Calu3 (cell line): ENCODE data around the gene KDF1. TPM values are rescaled to one million over a fixed set of nuclear protein-coding genes. Genes with fewer than 3 reads are reported as not detected.

Source experiments
- BruUV-seq: library from RNA; stranded (reverse); fragments of 400-500 nt; replicated peaks from 2 replicates; lab custom pipeline; 2021; lab: Mats Ljungman, UMichigan
- CTCF ChIA-PET: fragments of 300-600 bp; sonication (Branson Sonifier 250); formaldehyde crosslinking; loops from one replicate; lab custom pipeline; 2022; ENCODE audit warnings: antibody characterized with exemption; lab: Charles Lee
- DNase-seq: peaks from one replicate; pipeline ENCODE4 v3.0.0; 2022
- H3K27ac Mint-ChIP-seq: one replicate; pipeline ENCODE4 v1.8.0; 2022; ENCODE audit warnings: mixed read lengths; ENCODE audit not compliant: unreplicated experiment
- H3K27me3 Mint-ChIP-seq: one replicate; pipeline ENCODE4 v1.8.0; 2022; ENCODE audit warnings: mixed read lengths; ENCODE audit not compliant: unreplicated experiment
- H3K36me3 Mint-ChIP-seq: one replicate; pipeline ENCODE4 v1.8.0; 2022; ENCODE audit warnings: mild to moderate bottlenecking, moderate library complexity, mixed read lengths; ENCODE audit not compliant: insufficient read depth, unreplicated experiment
- H3K4me1 Mint-ChIP-seq: one replicate; pipeline ENCODE4 v1.8.0; 2022; ENCODE audit warnings: mild to moderate bottlenecking, low read depth, mixed read lengths; ENCODE audit not compliant: unreplicated experiment
- H3K4me3 Mint-ChIP-seq: one replicate; pipeline ENCODE4 v1.8.0; 2022; ENCODE audit warnings: mild to moderate bottlenecking, low read depth, moderate library complexity, mixed read lengths; ENCODE audit not compliant: unreplicated experiment
- H3K9me3 Mint-ChIP-seq: one replicate; pipeline ENCODE4 v1.8.0; 2022; ENCODE audit warnings: low read depth, mixed read lengths; ENCODE audit not compliant: unreplicated experiment
- intact Hi-C: fragments of 100-400 bp; cut with micrococcal nuclease; formaldehyde crosslinking; loops from one replicate; pipeline ENCODE4 v1.10.0; 2022; ENCODE audit not compliant: unreplicated experiment
- total RNA-seq: library from RNA; stranded (reverse); gene quantifications from 2 replicates; pipeline ENCODE4 v1.2.3, GENCODE V29; 2022
- TF ChIP-seq, protein P1 (sequence below): fragments of 200-600 bp; IDR thresholded peaks from one replicate; pipeline ENCODE4 v1.8.0; 2022; ENCODE audit warnings: antibody characterized with exemption; ENCODE audit not compliant: unreplicated experiment

KDF1 gene
- total RNA-seq, 1 experiment from 2014 or later: 18.9 TPM

DNA sequence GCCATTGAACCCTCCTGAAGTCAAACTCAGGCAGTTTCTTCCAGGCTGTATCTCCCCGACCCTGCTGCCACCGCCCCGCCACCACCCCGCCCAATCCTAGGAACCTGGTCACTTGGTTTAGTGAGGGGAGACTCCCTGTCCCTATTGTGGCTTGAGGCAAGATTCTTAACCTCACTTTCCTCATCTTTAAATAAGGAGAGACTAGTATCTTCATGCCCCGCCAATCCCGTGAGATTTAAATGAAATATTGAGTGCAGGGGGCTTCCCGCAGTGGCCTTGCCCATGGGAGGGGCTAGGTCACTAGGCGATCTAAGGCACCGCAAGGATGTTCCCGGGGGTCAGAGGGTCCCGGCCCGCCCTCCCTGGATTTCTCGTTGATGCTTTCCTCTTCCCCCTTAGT, 998 bp downstream of the KDF1 start:
- peaks cover 17% of the 10 kb centered on the region for H3K4me1 Mint-ChIP-seq
- no TSS peak for BruUV-seq
- DNase-seq: no peak
- H3K27ac Mint-ChIP-seq: no peak overlapping the region
- TF ChIP-seq, protein P1, sequence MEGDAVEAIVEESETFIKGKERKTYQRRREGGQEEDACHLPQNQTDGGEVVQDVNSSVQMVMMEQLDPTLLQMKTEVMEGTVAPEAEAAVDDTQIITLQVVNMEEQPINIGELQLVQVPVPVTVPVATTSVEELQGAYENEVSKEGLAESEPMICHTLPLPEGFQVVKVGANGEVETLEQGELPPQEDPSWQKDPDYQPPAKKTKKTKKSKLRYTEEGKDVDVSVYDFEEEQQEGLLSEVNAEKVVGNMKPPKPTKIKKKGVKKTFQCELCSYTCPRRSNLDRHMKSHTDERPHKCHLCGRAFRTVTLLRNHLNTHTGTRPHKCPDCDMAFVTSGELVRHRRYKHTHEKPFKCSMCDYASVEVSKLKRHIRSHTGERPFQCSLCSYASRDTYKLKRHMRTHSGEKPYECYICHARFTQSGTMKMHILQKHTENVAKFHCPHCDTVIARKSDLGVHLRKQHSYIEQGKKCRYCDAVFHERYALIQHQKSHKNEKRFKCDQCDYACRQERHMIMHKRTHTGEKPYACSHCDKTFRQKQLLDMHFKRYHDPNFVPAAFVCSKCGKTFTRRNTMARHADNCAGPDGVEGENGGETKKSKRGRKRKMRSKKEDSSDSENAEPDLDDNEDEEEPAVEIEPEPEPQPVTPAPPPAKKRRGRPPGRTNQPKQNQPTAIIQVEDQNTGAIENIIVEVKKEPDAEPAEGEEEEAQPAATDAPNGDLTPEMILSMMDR: no peak
- H3K9me3 Mint-ChIP-seq: no peaks in the 10 kb centered on the region
- CTCF ChIA-PET: no interaction called here
- no peaks in the 10 kb centered on the region for H3K27me3 Mint-ChIP-seq
- peaks cover 26% of the 10 kb centered on the region for H3K36me3 Mint-ChIP-seq
- intact Hi-C loops: no loop called here
- peak overlapping the region; percentile 82 for H3K4me3 Mint-ChIP-seq

DNA sequence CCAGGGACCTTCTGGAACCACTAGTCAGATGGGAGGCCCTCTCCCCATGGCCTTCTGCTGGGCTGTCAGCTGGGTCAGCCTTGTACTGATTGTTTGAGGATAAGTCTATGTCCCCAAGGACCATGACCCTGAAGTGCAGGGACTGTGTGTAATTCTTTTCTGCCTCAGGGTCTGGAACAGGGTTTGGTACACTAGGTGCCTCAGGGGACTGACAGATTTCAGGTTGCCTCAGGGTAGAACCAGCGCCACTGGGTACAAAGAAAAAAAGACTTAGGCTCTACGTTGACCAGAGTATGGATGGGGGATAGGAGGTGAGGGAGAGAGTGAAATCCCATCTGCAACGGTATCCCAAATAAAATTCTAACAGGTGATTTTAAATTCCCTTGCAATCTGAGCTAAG, 3.0 kb downstream of the KDF1 start:
- H3K36me3 Mint-ChIP-seq: peaks cover 44% of the 10 kb centered on the region
- no peak for DNase-seq
- intact Hi-C loops: no loop called here
- CTCF ChIA-PET: interaction anchor here (0.6 kb wide), 1 partner anchor 95 kb away, joined by 3 read pairs; no protein-coding TSS in a partner anchor
- no TSS peak for BruUV-seq
- no peak overlapping the region for H3K4me3 Mint-ChIP-seq
- no peaks in the 10 kb centered on the region for H3K27me3 Mint-ChIP-seq
- TF ChIP-seq, protein P1: no peak
- peaks cover 13% of the 10 kb centered on the region for H3K4me1 Mint-ChIP-seq
- H3K9me3 Mint-ChIP-seq: no peaks in the 10 kb centered on the region
- H3K27ac Mint-ChIP-seq: no peak overlapping the region

- Mint-ChIP-seq H3K27ac (no peak overlapping the region), H3K9me3 (no peaks in the 10 kb centered on the region), H3K4me1 (peaks cover 5% of the 10 kb centered on the region), H3K27me3 (no peaks in the 10 kb centered on the region), H3K4me3 (no peak overlapping the region), H3K36me3 (peaks cover 51% of the 10 kb centered on the region)
- DNase-seq: no peak
- TF ChIP-seq, protein P1: no peak
- BruUV-seq: no TSS peak
- intact Hi-C loops: no loop called here
- CTCF ChIA-PET: no interaction called here
These were observed 3.9 kb downstream of the KDF1 start for GRCh38 chr1:26956321-26956720.

GRCh38 chr1:26953374-26953773, 6.9 kb downstream of the KDF1 start:
- BruUV-seq: no TSS peak
- CTCF ChIA-PET: no interaction called here
- TF ChIP-seq, protein P1: no peak
- H3K27me3 Mint-ChIP-seq: no peaks in the 10 kb centered on the region
- no peak overlapping the region for H3K4me3 Mint-ChIP-seq
- no peaks in the 10 kb centered on the region for H3K9me3 Mint-ChIP-seq
- intact Hi-C loops: no loop called here
- DNase-seq: no peak
- peaks cover 48% of the 10 kb centered on the region for H3K36me3 Mint-ChIP-seq
- H3K27ac Mint-ChIP-seq: no peak overlapping the region
- H3K4me1 Mint-ChIP-seq: no peaks in the 10 kb centered on the region
